Measurements from ENCODE around the gene ATF6. TPM values are rescaled to one million over a fixed set of nuclear protein-coding genes. Genes with fewer than 3 reads are reported as not detected.

ATF6 gene
- total and polyA plus RNA-seq, 4 donors = 10.0 to 22.5 (median 13.4) TPM

- Histone ChIP-seq H3K27ac (ENCODE audit: low read depth in 1 of 2, low read length in 2 of 2) (no peak overlapping the region), H3K4me1 (ENCODE audit: control insufficient read depth in 4 of 4, insufficient read depth in 4 of 4, low read length in 3 of 4) (peaks cover 0 to 22% (median 18%) of the 10 kb centered on the region in 4 donors), H3K9me3 (ENCODE audit: control insufficient read depth in 4 of 4, low read length in 3 of 4) (no peaks in the 10 kb centered on the region), H3K27me3 (ENCODE audit: control insufficient read depth in 4 of 4, insufficient read depth in 4 of 4, low read length in 3 of 4) (no peaks in the 10 kb centered on the region), H3K36me3 (ENCODE audit: control insufficient read depth in 4 of 4, insufficient read depth in 3 of 4, low read depth in 1 of 4, low read length in 3 of 4) (peaks cover 0 to 12% (median 3%) of the 10 kb centered on the region in 4 donors), H3K9ac (ENCODE audit: low read depth in 1 of 2, low read length in 2 of 2) (no peak overlapping the region), H3K4me3 (ENCODE audit: low read depth in 1 of 3, low read length in 3 of 3) (no peak overlapping the region)
- DNase-seq (ENCODE audit: low spot score) = no peak
- TF ChIP-seq SP1 (IDR thresholded peaks at IDR 0.05) = no peak
- no peak for TF ChIP-seq EGR1 (IDR thresholded peaks at IDR 0.05; ENCODE audit: low read depth in 2 of 2)
- TF ChIP-seq RAD21 (IDR thresholded peaks at IDR 0.05) = no peak
- TF ChIP-seq MAX (IDR thresholded peaks at IDR 0.05) = no peak
- no peak for TF ChIP-seq FOXA1 (IDR thresholded peaks at IDR 0.05)
- no peak for TF ChIP-seq NR2F2 (IDR thresholded peaks at IDR 0.05)
- no peak for TF ChIP-seq JUND (IDR thresholded peaks at IDR 0.05)
- TF ChIP-seq RXRA (IDR thresholded peaks at IDR 0.05) = no peak
- no peak for TF ChIP-seq YY1 (IDR thresholded peaks at IDR 0.05)
- no peak for TF ChIP-seq REST (IDR thresholded peaks at IDR 0.05)
- no peak for TF ChIP-seq GABPA (IDR thresholded peaks at IDR 0.05 in 1 of 2, conservative IDR thresholded peaks at IDR 0.05 in 1 of 2)
- TF ChIP-seq HNF4G (IDR thresholded peaks at IDR 0.05) = no peak
Measured at GRCh38 chr1:161910604-161911003, 144.5 kb downstream of the ATF6 start.

- H3K9ac ChIP-seq (ENCODE audit: low read depth in 1 of 2, low read length in 2 of 2) = no peak overlapping the region
- H3K27ac ChIP-seq (ENCODE audit: low read depth in 1 of 2, low read length in 2 of 2) = no peak overlapping the region
- H3K4me3 ChIP-seq (ENCODE audit: low read depth in 1 of 3, low read length in 3 of 3) = no peak overlapping the region
- H3K9me3 ChIP-seq (ENCODE audit: control insufficient read depth in 4 of 4, low read length in 3 of 4) = no peaks in the 10 kb centered on the region
- no peak for DNase-seq (ENCODE audit: low spot score)
- no peaks in the 10 kb centered on the region for H3K27me3 ChIP-seq (ENCODE audit: control insufficient read depth in 4 of 4, insufficient read depth in 4 of 4, low read length in 3 of 4)
- peak in 1 of 2 donors; percentile 16 for TF ChIP-seq GABPA (IDR thresholded peaks at IDR 0.05 in 1 of 2, conservative IDR thresholded peaks at IDR 0.05 in 1 of 2)
- TF ChIP-seq NR2F2 (IDR thresholded peaks at IDR 0.05) = peak; percentile 17
- TF ChIP-seq ATF3 (IDR thresholded peaks at IDR 0.05) = peak; percentile 87
- TF ChIP-seq REST (IDR thresholded peaks at IDR 0.05) = peak; percentile 47
- no peak for TF ChIP-seq CTCF (IDR thresholded peaks at IDR 0.05; ENCODE audit: low read depth, low read length, missing input control)
- TF ChIP-seq RXRA (IDR thresholded peaks at IDR 0.05) = peak; percentile 63 to 76
- peak; percentile 97 to 99 for TF ChIP-seq JUND (IDR thresholded peaks at IDR 0.05)
- TF ChIP-seq EGR1 (IDR thresholded peaks at IDR 0.05; ENCODE audit: low read depth in 2 of 2) = peak; percentile 57 to 91
- peak; percentile 57 for TF ChIP-seq YY1 (IDR thresholded peaks at IDR 0.05)
- peak; percentile 63 for TF ChIP-seq ZBTB33 (IDR thresholded peaks at IDR 0.05)
- peak; percentile 30 for TF ChIP-seq MAX (IDR thresholded peaks at IDR 0.05)
- no peak for TF ChIP-seq TAF1 (conservative IDR thresholded peaks at IDR 0.05)
- TF ChIP-seq HNF4G (IDR thresholded peaks at IDR 0.05) = no peak
- peak; percentile 62 to 75 for TF ChIP-seq HNF4A (conservative IDR thresholded peaks at IDR 0.05)
- peak; percentile 97 for TF ChIP-seq FOXA1 (IDR thresholded peaks at IDR 0.05)
- TF ChIP-seq RAD21 (IDR thresholded peaks at IDR 0.05) = peak; percentile 9 to 15
- TF ChIP-seq SP1 (IDR thresholded peaks at IDR 0.05) = peak; percentile 46
- TF ChIP-seq FOXA2 (IDR thresholded peaks at IDR 0.05) = peak; percentile 97
- peaks cover 0 to 12% (median 3%) of the 10 kb centered on the region in 4 donors for H3K36me3 ChIP-seq (ENCODE audit: control insufficient read depth in 4 of 4, insufficient read depth in 3 of 4, low read depth in 1 of 4, low read length in 3 of 4)
- peaks cover 0 to 27% (median 20%) of the 10 kb centered on the region in 4 donors for H3K4me1 ChIP-seq (ENCODE audit: control insufficient read depth in 4 of 4, insufficient read depth in 4 of 4, low read length in 3 of 4)
Measured at GRCh38 chr1:161913482-161914140, 147.5 kb downstream of the ATF6 start.

All from liver (tissue), 9 donors.